Measurements from ENCODE around the gene NRCAM.

The NRCAM gene

GRCh38 chr7:108327353-108327752 lies 128.9 kb downstream of the NRCAM start:
- no peak for TF ChIP-seq GLIS3 (CRISPR knock-in tag; IDR thresholded peaks at IDR 0.05)
- TF ChIP-seq PATZ1 (CRISPR knock-in tag; IDR thresholded peaks at IDR 0.05; ENCODE audit: borderline replicate concordance), result no peak
- no peak for TF ChIP-seq CSDC2 (CRISPR knock-in tag; IDR thresholded peaks at IDR 0.05)
- no peak for TF ChIP-seq BACH2 (CRISPR knock-in tag; IDR thresholded peaks at IDR 0.05; ENCODE audit: borderline replicate concordance)
- TF ChIP-seq SNAI2 (CRISPR knock-in tag; IDR thresholded peaks at IDR 0.05), result no peak
- no peak for TF ChIP-seq ZNF8 (CRISPR knock-in tag; IDR thresholded peaks at IDR 0.05)
- no peak for TF ChIP-seq RARB (CRISPR knock-in tag; IDR thresholded peaks at IDR 0.05)
- no peak for TF ChIP-seq ZC3H10 (CRISPR knock-in tag; IDR thresholded peaks at IDR 0.05)
- TF ChIP-seq POU6F1 (CRISPR knock-in tag; IDR thresholded peaks at IDR 0.05; ENCODE audit: borderline replicate concordance, low read depth), result no peak
- TF ChIP-seq TCF4 (CRISPR knock-in tag; IDR thresholded peaks at IDR 0.05; ENCODE audit: borderline replicate concordance), result no peak
- no peak for TF ChIP-seq ZNF70 (CRISPR knock-in tag; IDR thresholded peaks at IDR 0.05)
- no peak for TF ChIP-seq ZFP30 (CRISPR knock-in tag; IDR thresholded peaks at IDR 0.05)
- no peak for TF ChIP-seq ISL1 (CRISPR knock-in tag; IDR thresholded peaks at IDR 0.05)
- TF ChIP-seq TSHZ2 (CRISPR knock-in tag; IDR thresholded peaks at IDR 0.05), result no peak
- no peak for TF ChIP-seq PPARA (CRISPR knock-in tag; IDR thresholded peaks at IDR 0.05; ENCODE audit: borderline replicate concordance)
- no peak for TF ChIP-seq ZNF565 (CRISPR knock-in tag; conservative IDR thresholded peaks at IDR 0.05; ENCODE audit: low read depth)
- no peak for TF ChIP-seq TOX (CRISPR knock-in tag; IDR thresholded peaks at IDR 0.05; ENCODE audit: borderline replicate concordance)
- no peak for TF ChIP-seq OSR1 (CRISPR knock-in tag; IDR thresholded peaks at IDR 0.05)
- no peak for ATAC-seq

GRCh38 chr7:108326938-108327337 lies 129.3 kb downstream of the NRCAM start:
- TF ChIP-seq CSRNP3 (CRISPR knock-in tag; IDR thresholded peaks at IDR 0.05), result no peak
- TF ChIP-seq PPARA (CRISPR knock-in tag; IDR thresholded peaks at IDR 0.05; ENCODE audit: borderline replicate concordance), result no peak
- TF ChIP-seq RARB (CRISPR knock-in tag; IDR thresholded peaks at IDR 0.05), result no peak
- no peak for TF ChIP-seq TCF4 (CRISPR knock-in tag; IDR thresholded peaks at IDR 0.05; ENCODE audit: borderline replicate concordance)
- no peak for TF ChIP-seq ZFP3 (CRISPR knock-in tag; IDR thresholded peaks at IDR 0.05)
- TF ChIP-seq TSHZ2 (CRISPR knock-in tag; IDR thresholded peaks at IDR 0.05), result no peak
- no peak for TF ChIP-seq ARNTL (CRISPR knock-in tag; IDR thresholded peaks at IDR 0.05; ENCODE audit: borderline replicate concordance, low read depth)
- no peak for TF ChIP-seq TOX (CRISPR knock-in tag; IDR thresholded peaks at IDR 0.05; ENCODE audit: borderline replicate concordance)
- no peak for TF ChIP-seq ESRRG (CRISPR knock-in tag; IDR thresholded peaks at IDR 0.05)
- no peak for ATAC-seq
